Effector memory CD8-positive, alpha-beta T cell (primary cell): Measurements from ENCODE around the gene IER5.

Source experiments
- ATAC-seq: fragments of 150-1000 bp; cut with Tn5 transposase; replicated peaks from 2 replicates; pipeline ENCODE4 v1.10.0; 2021; ENCODE audit warnings: mild to moderate bottlenecking, moderate library complexity
- DNase-seq, 3 experiments: peaks; one replicate each; pipeline ENCODE4 v3.0.0; 2021
- H3K27ac Mint-ChIP-seq, 2 donors: one replicate each; pipeline ENCODE4 v1.8.0; 2022; ENCODE audit warnings: mild to moderate bottlenecking in 2 of 2, mixed read lengths in 2 of 2, moderate library complexity in 2 of 2
- H3K27me3 Mint-ChIP-seq, 2 donors: one replicate each; pipeline ENCODE4 v1.8.0; 2022; ENCODE audit warnings: mixed read lengths in 2 of 2
- H3K36me3 Mint-ChIP-seq: one replicate; pipeline ENCODE4 v1.8.0; 2022; ENCODE audit warnings: mild to moderate bottlenecking, moderate library complexity, mixed read lengths; ENCODE audit not compliant: insufficient read depth
- H3K4me1 Mint-ChIP-seq, 2 donors: one replicate each; pipeline ENCODE4 v1.8.0; 2022; ENCODE audit warnings: low read depth in 2 of 2, mixed read lengths in 2 of 2
- H3K4me3 Mint-ChIP-seq, 2 donors: one replicate each; pipeline ENCODE4 v1.8.0; 2022; ENCODE audit warnings: mild to moderate bottlenecking in 2 of 2, mixed read lengths in 2 of 2, moderate library complexity in 2 of 2
- H3K9me3 Mint-ChIP-seq, 2 donors: one replicate each; pipeline ENCODE4 v1.8.0; 2022; ENCODE audit warnings: mixed read lengths in 2 of 2

IER5 gene

GRCh38 chr1:181141431-181141910 lies 53.0 kb downstream of the IER5 start:
- Mint-ChIP-seq H3K27ac (no peak overlapping the region), H3K36me3 (peaks cover 5% of the 10 kb centered on the region), H3K4me1 (peaks cover 24 to 28% of the 10 kb centered on the region in 2 donors), H3K4me3 (no peak overlapping the region), H3K9me3 (no peaks in the 10 kb centered on the region), H3K27me3 (peaks cover 0 to 18% of the 10 kb centered on the region in 2 donors)
- DNase-seq (no peak), ATAC-seq (peak; percentile 11)
